Measurements from ENCODE around the gene VSTM1.

Gene VSTM1

DNA sequence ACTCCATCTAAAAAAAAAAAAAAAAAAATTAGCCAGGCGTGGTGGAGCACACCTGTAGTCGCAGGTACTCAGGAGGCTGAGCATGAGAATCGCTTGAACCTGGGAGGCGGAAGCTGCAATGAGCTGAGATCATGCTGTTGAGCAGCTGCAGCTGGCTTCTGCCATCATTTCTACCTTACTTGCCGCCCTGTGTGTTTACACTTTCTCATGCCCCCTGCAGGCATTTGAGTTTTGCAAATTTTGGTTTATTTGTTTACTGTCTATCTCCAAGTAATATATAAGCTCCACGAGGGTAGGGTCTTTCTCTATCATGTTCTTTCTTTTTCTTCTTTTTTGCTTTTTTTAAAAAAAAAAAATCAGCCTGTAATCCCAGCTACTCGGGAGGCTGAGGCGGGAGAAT lies 54.3 kb downstream of the VSTM1 start:
- DNase-seq = no peak

DNA sequence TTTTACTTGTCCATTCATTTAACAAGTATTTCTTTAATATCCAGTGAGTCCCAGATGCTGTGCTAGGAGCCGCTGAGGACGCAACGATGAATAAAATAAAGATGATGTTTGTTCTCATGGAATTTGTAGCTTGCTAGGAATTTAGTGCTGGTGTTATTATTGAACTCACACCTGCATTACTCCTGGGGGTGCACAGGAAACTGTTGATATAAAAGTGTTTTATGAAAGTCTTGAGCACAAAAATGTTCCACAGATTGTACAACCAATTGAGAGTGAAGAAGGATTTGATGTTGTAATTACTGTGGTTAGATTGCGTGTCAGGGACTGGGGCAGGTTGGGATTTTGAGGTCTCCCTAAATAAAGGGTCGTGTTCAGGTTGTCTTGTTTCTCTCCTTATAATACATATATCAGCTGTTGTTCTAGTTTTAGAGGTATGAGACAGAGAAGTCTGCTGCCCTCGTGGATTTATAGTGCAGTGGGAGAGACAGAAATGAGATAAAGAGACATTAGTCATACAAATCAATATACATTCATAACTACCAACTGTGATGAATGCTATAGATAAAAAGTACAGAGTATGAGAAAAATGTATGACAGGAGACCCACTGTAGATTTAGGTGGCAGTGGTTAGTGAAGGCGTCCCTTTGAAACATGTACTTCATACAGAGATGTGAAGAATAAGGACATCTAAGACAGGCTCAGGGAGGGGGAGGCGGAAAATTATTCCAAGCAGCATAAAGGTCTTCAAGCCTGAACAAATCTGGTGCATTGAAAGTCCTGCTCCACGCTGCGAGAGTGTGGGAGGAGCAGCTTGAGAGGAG lies 61.0 kb downstream of the VSTM1 start:
- no peak for DNase-seq

DNA sequence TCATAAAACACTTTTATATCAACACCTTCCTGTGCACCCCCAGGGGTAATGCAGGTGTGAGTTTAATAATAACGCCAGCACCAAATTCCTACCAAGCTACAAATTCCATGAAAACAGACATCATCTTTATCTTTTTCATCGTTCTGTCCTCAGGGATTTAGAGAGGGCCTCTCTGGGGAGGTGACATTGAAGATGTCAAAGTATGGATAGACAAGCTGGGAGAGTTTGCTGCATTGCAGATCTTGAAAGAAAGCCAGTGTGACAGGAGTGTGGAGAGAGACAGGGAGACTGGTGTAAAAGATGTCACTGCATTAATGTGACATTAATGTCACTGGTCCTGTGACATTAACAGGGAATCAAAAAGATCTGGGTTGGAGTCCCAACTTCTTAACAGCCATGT lies 62.2 kb downstream of the VSTM1 start:
- DNase-seq = no peak

DNA sequence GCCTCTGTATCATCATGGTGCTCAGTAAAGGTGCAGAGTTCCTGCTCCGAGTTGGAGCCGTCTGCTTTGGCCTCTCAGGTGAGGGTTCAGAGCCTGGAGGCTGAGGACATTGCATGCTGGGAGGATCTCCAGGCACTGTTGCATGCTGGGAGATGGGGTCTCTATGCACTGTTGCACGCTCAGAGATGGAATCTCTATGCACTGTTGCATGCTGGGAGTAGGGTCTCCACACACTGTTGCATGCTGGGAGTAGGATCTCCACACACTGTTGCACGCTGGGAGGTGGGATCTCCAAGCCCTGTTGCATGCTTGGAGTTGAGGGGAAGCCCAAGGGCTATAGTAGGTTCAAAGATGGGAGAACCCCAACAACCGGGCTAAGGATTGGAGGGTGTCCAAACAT lies 64.0 kb downstream of the VSTM1 start:
- DNase-seq = no peak

DNA sequence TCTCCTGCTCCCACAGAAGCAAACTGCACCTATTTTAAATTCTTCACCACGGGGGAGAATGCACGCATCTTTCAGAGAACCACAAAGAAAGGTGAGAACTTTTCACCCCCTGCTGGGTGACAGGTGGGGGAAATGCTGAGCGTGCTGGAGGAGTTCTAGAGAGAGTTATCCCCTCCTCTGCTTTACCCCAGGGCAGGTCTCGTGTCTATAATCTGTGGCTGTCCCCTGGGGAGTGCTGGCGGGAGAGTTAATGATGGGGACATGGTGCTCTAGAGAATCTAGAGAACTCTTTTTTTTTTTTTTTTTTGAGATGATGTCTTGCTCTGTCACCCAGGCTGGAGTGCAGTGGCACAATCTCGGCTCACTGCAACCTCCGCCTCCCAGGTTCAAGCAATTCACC lies 65.5 kb downstream of the VSTM1 start:
- peak; percentile 28 for DNase-seq

DNA sequence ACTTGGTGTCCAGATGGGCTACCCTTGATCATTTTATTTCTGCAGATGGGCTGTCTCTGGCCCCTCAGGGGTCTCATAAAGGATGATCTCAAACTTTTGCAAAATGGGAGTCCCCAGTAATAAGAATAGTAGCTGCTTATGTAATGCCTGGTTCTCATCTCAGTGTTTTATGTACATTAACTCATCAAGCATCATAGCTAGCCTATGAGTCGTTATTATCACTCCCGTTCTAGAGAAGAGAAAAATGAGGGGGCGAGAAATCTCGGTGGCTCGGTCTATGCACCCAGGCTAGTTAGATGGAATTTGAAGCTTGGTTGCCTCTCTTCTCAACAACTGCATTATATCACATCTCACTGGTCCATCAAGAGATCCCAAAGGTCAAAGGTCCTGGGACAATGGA lies 68.9 kb downstream of the VSTM1 start:
- no peak for DNase-seq

DNA sequence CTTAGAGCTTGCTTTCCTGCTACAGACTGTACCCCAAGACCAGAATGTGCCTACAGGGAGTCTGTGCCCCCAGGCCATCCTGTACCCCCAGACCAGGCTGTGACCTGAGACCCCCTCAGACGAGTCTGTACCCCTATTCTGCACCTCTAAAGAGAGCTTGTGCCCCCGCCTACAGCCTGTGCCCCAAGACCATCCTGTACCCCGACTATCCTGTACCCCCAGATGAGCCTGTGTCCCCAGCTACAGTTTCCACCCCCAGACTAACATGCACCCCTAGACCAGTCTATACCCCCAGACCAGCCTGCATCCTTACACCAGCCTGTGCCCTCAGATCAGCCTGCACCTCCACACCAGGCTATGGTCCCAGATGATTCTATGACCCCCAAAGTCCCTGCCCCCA lies 70.2 kb downstream of the VSTM1 start:
- DNase-seq = no peak

DNA sequence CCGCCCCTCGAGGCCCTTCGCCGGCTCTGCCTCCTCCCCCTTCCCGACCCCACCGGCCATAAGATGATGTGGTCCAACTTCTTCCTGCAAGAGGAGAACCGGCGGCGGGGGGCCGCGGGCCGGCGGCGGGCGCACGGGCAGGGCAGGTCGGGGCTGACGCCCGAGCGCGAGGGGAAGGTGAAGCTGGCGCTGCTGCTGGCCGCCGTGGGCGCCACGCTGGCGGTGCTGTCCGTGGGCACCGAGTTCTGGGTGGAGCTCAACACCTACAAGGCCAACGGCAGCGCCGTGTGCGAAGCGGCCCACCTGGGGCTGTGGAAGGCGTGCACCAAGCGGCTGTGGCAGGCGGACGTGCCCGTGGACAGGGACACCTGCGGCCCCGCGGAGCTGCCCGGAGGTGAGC lies 70.9 kb downstream of the VSTM1 start:
- DNase-seq = no peak

DNA sequence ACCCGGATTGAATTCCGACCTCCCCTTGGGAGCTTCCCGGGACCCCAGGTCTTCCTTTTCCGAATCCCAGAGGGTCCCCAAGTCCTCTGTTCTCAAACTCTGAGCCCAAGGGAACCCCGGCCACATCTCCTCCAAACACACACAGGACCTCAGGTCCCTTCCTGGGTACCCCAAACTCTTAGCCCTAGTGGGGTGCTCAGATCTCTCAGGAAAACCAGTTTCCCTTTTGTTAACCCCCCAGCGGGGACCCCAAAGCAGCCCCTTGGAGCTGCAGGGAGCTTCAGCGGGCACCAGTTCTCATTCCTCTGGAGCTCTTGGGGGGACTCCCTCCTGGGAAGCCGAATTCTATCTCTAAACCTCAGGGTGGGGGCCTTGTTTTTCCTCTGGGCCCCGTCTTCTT lies 71.5 kb downstream of the VSTM1 start:
- no peak for DNase-seq

DNA sequence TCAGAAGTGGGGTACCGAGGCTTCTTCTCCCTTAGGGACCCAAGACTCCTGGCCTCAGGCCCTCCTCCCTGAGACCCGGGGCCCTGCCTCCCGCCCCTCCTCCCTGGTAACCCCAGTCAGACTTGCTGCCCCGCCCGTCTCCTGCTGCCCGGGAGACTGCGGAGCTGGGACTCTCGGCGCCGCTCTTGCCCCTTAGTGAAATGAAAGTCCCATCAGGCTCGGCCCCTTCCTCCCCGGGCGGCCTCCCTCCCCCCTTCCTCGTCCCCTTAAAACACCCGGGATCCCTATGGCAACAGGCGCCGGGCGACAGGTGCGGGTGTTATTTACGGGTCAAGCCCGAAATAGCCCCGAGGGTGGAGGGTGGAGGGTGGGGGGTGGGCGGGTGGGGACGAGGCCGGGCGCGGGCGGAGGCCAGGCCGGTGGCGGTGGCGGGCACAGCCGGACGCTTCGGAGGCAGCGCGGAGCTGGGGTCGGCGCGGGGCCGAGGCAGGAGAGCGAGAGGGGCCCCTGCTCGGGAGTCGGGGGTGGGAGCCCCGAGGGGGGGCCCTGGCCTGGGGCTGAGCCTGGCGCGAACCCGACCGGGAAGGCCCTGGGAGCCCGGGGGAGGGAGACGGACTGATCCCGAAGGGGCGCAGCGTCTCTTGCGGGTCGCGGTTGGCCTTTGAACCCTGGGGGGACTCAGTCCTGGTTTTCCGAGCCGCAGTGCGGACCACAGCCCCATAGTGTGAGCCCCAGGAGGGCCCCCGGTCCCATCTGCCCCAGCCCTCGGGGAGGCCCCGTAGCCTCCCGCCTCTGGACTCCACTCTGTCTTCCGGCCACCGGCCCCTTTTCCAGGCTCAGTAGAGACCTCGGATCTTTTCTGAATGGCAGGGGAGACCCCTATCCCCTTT lies 72.2 kb downstream of the VSTM1 start, which contains the start of gene CACNG6:
CACNG6 (plus strand) TSS at position 414 of the 890 bp plus-strand sequence. CDS start 1,241 bp downstream, outside the sequence.
- DNase-seq = peak; percentile 90

All from RPMI8226 (cell line).